A549 (cell line): ENCODE measurements around the gene KIAA1614. TPM values are rescaled to one million over a fixed set of nuclear protein-coding genes. Genes with fewer than 3 reads are reported as not detected.

Experiments
- ATAC-seq, 2 experiments: fragments of 200-7000 bp in 1 of 2; fragments of >200 bp in 1 of 2; cut with Nextera tagmentation in 1 of 2; cut with Tn5 transposase in 1 of 2; 3 replicates each; pipeline versions ENCODE4 v1.8.0 to v1.9.1; 2018 to 2020; ENCODE audit warnings: mild to moderate bottlenecking in 1 of 2, moderate library complexity in 1 of 2
- CTCF ChIA-PET: fragments of 300-600 bp; sonication (Branson Sonifier 250); formaldehyde crosslinking; extraction: SDS; loops from one replicate; lab custom pipeline; 2021; ENCODE audit warnings: antibody characterized with exemption, inconsistent platforms; lab: Yijun Ruan, JAX
- POLR2A ChIA-PET: fragments of 350-600 bp; formaldehyde crosslinking; extraction: SDS; loops from one replicate; lab custom pipeline; 2021; ENCODE audit warnings: antibody characterized with exemption, inconsistent platforms; lab: Yijun Ruan, JAX
- DNase-seq, 2 experiments: peaks; one replicate each; pipeline versions ENCODE4 v3.0.0 to v3.0.0-alpha.2; 2011 to 2016; ENCODE audit warnings: low read depth in 1 of 2, low spot score in 1 of 2
- FAIRE-seq: peaks from 2 replicates; lab custom pipeline; 2011; peaks lifted over from hg19 to GRCh38; lab: Jason Lieb, UNC
- H3K27ac ChIP-seq, 2 experiments: fragments of >200 bp; sonication (Bioruptor Twin); formaldehyde crosslinking; 3 replicates each; pipeline ENCODE4 v1.5.1; 2016 to 2017
- H3K4me1 ChIP-seq: fragments of >200 bp; sonication (Bioruptor Twin); formaldehyde crosslinking; 3 replicates; pipeline ENCODE4 v1.6.1; 2016
- H3K4me2 ChIP-seq: fragments of >200 bp; sonication (Bioruptor Twin); formaldehyde crosslinking; 3 replicates; pipeline ENCODE4 v1.6.1; 2016
- H3K4me3 ChIP-seq: fragments of >200 bp; sonication (Bioruptor Twin); formaldehyde crosslinking; 3 replicates; pipeline ENCODE4 v1.5.1; 2016
- H3K9me3 ChIP-seq: fragments of >200 bp; sonication (Bioruptor Twin); formaldehyde crosslinking; 3 replicates; pipeline ENCODE4 v1.6.1; 2016
- CEBPB ChIP-seq, 2 experiments: fragments of >200 bp in 1 of 2; sonication (Bioruptor Twin) in 1 of 2; formaldehyde crosslinking in 1 of 2; IDR thresholded peaks; 2 replicates each; pipeline ENCODE4 v1.6.1; 2012 to 2016
- CHD4 ChIP-seq: fragments of 200-600 bp; sonication (generic); IDR thresholded peaks from 2 replicates; pipeline ENCODE4 v1.6.1; 2016; ENCODE audit warnings: antibody characterized with exemption, mild to moderate bottlenecking, borderline replicate concordance
- EHMT2 ChIP-seq: fragments of 200-600 bp; sonication (generic); IDR thresholded peaks from 2 replicates; pipeline ENCODE4 v1.6.1; 2016; ENCODE audit warnings: antibody characterized with exemption, low read depth, mild to moderate bottlenecking, moderate library complexity
- ESRRA ChIP-seq: fragments of 150-350 bp; IDR thresholded peaks from 2 replicates; pipeline ENCODE4 v1.6.1; 2014; ENCODE audit warnings: mild to moderate bottlenecking, low read length, borderline replicate concordance
- FOXS1 ChIP-seq: fragments of 250-450 bp; sonication (Bioruptor Pico); IDR thresholded peaks from 2 replicates; pipeline ENCODE4 v1.5.0; 2020; ENCODE audit warnings: mild to moderate bottlenecking, moderate library complexity
- GATA3 ChIP-seq: IDR thresholded peaks from 2 replicates; pipeline ENCODE4 v1.6.1; 2012; ENCODE audit warnings: borderline replicate concordance
- HOXB13 ChIP-seq: fragments of 250-450 bp; sonication (Bioruptor Pico); IDR thresholded peaks from 2 replicates; pipeline ENCODE4 v1.5.0; 2020; ENCODE audit warnings: low read depth, mild to moderate bottlenecking, moderate library complexity
- JUN ChIP-seq, 2 experiments: fragments of >200 bp; sonication (Bioruptor Twin); formaldehyde crosslinking; IDR thresholded peaks; 2 replicates in 1 of 2; 3 replicates in 1 of 2; pipeline ENCODE4 v1.6.1; 2016 to 2017
- JUNB ChIP-seq: fragments of >200 bp; sonication (Bioruptor Twin); formaldehyde crosslinking; IDR thresholded peaks from 2 replicates; pipeline ENCODE4 v1.6.1; 2016
- KDM1A ChIP-seq: fragments of 200-600 bp; sonication (generic); IDR thresholded peaks from 2 replicates; pipeline ENCODE4 v1.6.1; 2016; ENCODE audit warnings: low read depth, mild to moderate bottlenecking
- MAZ ChIP-seq: fragments of 150-350 bp; IDR thresholded peaks from 2 replicates; pipeline ENCODE4 v1.6.1; 2014; ENCODE audit warnings: antibody characterized with exemption, low read depth, low read length, borderline replicate concordance
- NR3C1 ChIP-seq: fragments of >200 bp; sonication (Bioruptor Twin); formaldehyde crosslinking; IDR thresholded peaks from 3 replicates; pipeline ENCODE4 v1.6.1; 2017
- POLR2AphosphoS2 ChIP-seq: conservative IDR thresholded peaks from 2 replicates; pipeline ENCODE4 v1.6.1; 2012; ENCODE audit warnings: low read length, improper control_type of control experiment, inconsistent platforms
- RARB ChIP-seq: fragments of 250-450 bp; sonication (Bioruptor Pico); IDR thresholded peaks from 2 replicates; pipeline ENCODE4 v1.8.0; 2021; ENCODE audit warnings: mild to moderate bottlenecking, moderate library complexity
- RNF2 ChIP-seq: fragments of 200-600 bp; sonication (generic); IDR thresholded peaks from 2 replicates; pipeline ENCODE4 v1.6.1; 2016; ENCODE audit warnings: low read depth, mild to moderate bottlenecking, antibody characterized with exemption, moderate library complexity, borderline replicate concordance
- SMC3 ChIP-seq: fragments of >200 bp; sonication (Bioruptor Twin); formaldehyde crosslinking; IDR thresholded peaks from 3 replicates; pipeline ENCODE4 v1.6.1; 2018; ENCODE audit warnings: inconsistent platforms
- SREBF2 ChIP-seq: fragments of 450-650 bp; IDR thresholded peaks from 2 replicates; pipeline ENCODE4 v1.6.1; 2014; ENCODE audit warnings: mild to moderate bottlenecking, moderate library complexity
- TP53 ChIP-seq: fragments of 250-450 bp; sonication (Bioruptor Pico); IDR thresholded peaks from 2 replicates; pipeline ENCODE4 v1.5.0; 2021; ENCODE audit warnings: mild to moderate bottlenecking, moderate library complexity
- ZC3H11A ChIP-seq: fragments of 450-650 bp; IDR thresholded peaks from 2 replicates; pipeline ENCODE4 v1.6.1; 2014; ENCODE audit warnings: antibody characterized with exemption, mild to moderate bottlenecking
- ZSCAN20 ChIP-seq: fragments of 250-450 bp; sonication (Bioruptor Pico); IDR thresholded peaks from 2 replicates; pipeline ENCODE4 v1.8.0; 2022; ENCODE audit warnings: mild to moderate bottlenecking, moderate library complexity
- WGBS: methylation state at CpG from one replicate; pipeline ENCODE4 v1.1.6; 2017; ENCODE audit errors: missing lambda C conversion rate; 5-methylcytosine and 5-hydroxymethylcytosine counted together
- polyA plus RNA-seq, 4 experiments: library from polyadenylated mRNA; depleted of rRNA in 3 of 4; stranded (reverse); fragments of >200 nt; fragmentation: RNase III in 1 of 4; extraction: RNeasy Plus Mini Kit Qiagen cat#74134 plus additional on column Dnase treatment in 1 of 4; gene quantifications; 2 replicates in 3 of 4; 3 replicates in 1 of 4; pipeline ENCODE4 v1.2.3, GENCODE V29; 2011 to 2017
- TF ChIP-seq, protein P1 (sequence below): IDR thresholded peaks from 2 replicates; pipeline ENCODE4 v1.6.1; 2012

Gene KIAA1614
- polyA plus RNA-seq, 2 of the 4 experiments (the other 2 are of a cell fraction), result 0.25 to 0.84 TPM

DNA sequence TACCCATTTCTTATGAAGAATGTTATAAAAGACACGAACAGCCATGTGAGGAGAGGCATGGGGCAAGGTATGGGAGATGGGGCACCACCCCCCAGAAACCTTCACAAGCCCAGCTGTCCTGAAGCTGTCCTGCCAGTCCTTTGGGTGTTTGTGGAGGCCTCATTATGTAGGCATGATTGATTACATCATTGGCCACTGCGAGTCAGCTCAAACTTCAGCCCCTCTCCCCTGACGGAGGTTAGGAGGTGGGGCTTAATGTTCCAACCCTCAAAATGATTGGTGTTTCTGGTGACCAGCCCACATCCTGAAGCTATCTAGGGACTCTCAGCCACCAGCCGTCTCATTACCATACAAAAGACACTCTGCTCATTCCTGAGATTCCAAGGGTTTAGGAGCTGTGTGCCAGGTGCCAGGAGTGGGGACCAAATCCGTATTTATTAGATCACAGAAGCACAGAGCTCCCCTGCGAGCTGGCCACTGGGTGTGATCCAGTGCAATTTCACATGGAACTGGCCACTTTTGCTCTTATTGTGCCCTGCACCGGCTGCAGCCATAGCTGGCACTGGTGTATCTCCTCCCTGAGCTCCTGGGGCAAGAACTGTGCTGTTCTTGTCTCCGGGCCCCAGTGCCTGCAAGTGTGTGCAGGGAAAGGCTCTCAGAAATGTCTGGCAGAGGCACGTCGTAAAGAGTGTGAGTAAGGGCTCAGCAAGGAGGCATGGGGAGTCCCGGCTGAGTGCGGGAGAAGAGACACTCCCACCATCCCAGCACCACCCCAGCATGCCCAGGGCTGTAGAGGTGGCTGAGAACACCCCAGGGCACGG, 10.5 kb downstream of the KIAA1614 start:
- H3K27ac ChIP-seq, result no peak overlapping the region
- FAIRE-seq, result no peak
- H3K9me3 ChIP-seq, result no peaks in the 10 kb centered on the region
- no peak for ATAC-seq
- H3K4me1 ChIP-seq, result no peaks in the 10 kb centered on the region
- CTCF ChIA-PET, result interaction anchor here (0.9 to 1.6 kb wide), 4 partner anchors 10 to 219 kb away, joined by 3 to 4 read pairs (median 3); partner anchors contain the start of gene KIAA1614
- no peak for TF ChIP-seq JUNB
- no peak for TF ChIP-seq ZSCAN20 (CRISPR knock-in tag)
- TF ChIP-seq, protein P1, sequence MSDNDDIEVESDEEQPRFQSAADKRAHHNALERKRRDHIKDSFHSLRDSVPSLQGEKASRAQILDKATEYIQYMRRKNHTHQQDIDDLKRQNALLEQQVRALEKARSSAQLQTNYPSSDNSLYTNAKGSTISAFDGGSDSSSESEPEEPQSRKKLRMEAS, result no peak
- no peak for TF ChIP-seq MAZ
- TF ChIP-seq KDM1A, result no peak
- TF ChIP-seq GATA3, result no peak
- WGBS, result 59% methylated on average over 13 of the region's 13 CpGs
- POLR2A ChIA-PET, result no interaction called here
- no peak overlapping the region for H3K4me2 ChIP-seq
- no peak for DNase-seq
- H3K4me3 ChIP-seq, result no peak overlapping the region

DNA sequence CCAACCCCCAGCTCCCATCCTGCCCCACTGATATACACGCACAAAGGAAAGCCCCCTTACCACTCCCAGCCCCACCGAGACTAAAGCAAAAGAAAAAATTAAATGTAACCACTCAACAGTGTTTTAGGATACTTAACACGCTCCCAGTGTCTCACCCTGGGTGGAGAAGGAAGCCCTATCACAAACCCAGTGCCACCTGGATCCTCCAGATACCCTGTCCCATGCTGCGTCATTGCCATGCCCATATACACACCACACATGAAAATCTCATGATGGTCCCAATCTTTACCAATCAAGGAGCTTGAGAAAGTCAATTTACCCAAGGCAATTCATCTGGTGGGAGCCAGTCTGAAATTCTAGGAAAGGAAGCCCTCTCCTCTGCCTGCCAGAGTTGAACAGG, 11.2 kb downstream of the KIAA1614 start:
- no peak for FAIRE-seq
- H3K4me3 ChIP-seq, result no peak overlapping the region
- 78% methylated on average over 4 of the region's 4 CpGs for WGBS
- TF ChIP-seq ZC3H11A (no peak), NR3C1 (no peak), CHD4 (no peak), SMC3 (no peak), FOXS1 (CRISPR knock-in tag) (no peak), EHMT2 (no peak), POLR2AphosphoS2 (no peak), SREBF2 (no peak), ESRRA (no peak), GATA3 (no peak)
- TF ChIP-seq, all 56 proteins: peak for 0
- ChIA-PET POLR2A (no interaction called here), CTCF (interaction anchor here (0.6 to 1.3 kb wide), 2 partner anchors 218 to 219 kb away, joined by 3 to 5 read pairs; no protein-coding TSS in a partner anchor)
- ATAC-seq (no peak), DNase-seq (no peak)
- Histone ChIP-seq H3K27ac (no peak overlapping the region), H3K4me2 (no peak overlapping the region), H3K4me1 (no peaks in the 10 kb centered on the region), H3K9me3 (no peaks in the 10 kb centered on the region)

DNA sequence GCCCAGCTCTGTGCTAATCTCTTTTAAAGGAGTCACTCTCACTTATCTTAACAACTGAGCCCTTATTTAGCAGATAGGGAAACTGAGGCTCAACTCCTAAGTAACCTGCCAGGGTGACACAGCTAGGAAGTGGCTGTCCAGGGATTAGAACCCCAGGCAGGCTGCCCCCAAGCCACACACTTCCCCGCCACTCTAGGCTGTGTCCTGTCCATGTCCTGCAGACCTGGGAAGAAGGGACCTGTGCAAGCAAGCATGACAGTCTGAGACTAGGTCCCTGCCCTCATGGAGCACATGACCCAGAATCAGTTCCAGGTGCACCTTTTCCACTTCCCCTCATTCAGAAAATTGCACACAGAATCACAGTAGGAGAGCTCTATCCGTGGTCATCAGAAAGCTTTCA, 12.2 kb downstream of the KIAA1614 start:
- H3K4me2 ChIP-seq, result no peak overlapping the region
- 76% methylated on average over 2 of the region's 2 CpGs for WGBS
- DNase-seq (no peak), ATAC-seq (no peak), FAIRE-seq (no peak)
- TF ChIP-seq SREBF2 (no peak), TP53 (CRISPR knock-in tag) (no peak), HOXB13 (no peak), RNF2 (no peak), ESRRA (no peak), EHMT2 (no peak), JUN (IDR thresholded peaks at IDR 0.05) (no peak)
- H3K4me3 ChIP-seq, result no peak overlapping the region
- no peak overlapping the region for H3K27ac ChIP-seq
- H3K9me3 ChIP-seq, result no peaks in the 10 kb centered on the region
- CTCF ChIA-PET, result interaction anchor here (0.7 to 1.9 kb wide), 3 partner anchors 16 to 218 kb away, joined by 3 to 7 read pairs (median 5); no protein-coding TSS in a partner anchor
- POLR2A ChIA-PET, result interaction anchor here (0.6 kb wide), 1 partner anchor 27 kb away, joined by 3 read pairs; no protein-coding TSS in a partner anchor
- H3K4me1 ChIP-seq, result no peaks in the 10 kb centered on the region

DNA sequence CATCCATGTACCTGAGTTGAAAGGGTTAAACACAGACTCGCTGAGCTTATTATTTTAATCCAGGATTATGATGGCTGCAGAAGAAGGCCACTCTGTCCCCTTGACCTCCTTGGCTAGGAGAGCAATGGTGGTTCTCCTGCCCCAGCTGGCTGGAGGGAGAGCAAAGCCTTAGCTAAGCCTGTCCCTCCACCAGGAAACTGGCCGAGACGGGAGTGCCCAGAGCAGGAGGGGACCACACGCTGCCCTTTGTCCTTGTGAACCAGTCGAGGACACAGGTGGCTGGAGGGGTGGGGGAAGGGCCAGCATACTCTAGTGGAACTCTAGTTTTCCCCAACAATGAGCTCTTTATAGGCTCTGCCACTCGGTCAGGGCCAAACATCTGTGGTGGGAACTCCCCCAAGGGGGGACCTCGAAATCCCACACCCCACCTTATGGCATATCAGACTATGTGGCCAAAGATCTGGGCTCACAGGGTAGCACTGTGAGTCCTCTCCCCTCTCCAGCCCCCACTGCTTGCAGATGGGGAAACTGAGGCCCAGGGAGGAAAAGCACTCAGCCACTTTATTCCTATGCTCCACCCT, 12.9 kb downstream of the KIAA1614 start:
- no peak overlapping the region for H3K4me3 ChIP-seq
- no peaks in the 10 kb centered on the region for H3K4me1 ChIP-seq
- POLR2A ChIA-PET, result interaction anchor here (0.6 kb wide), 1 partner anchor 26 kb away, joined by 3 read pairs; no protein-coding TSS in a partner anchor
- H3K4me2 ChIP-seq, result no peak overlapping the region
- H3K9me3 ChIP-seq, result no peaks in the 10 kb centered on the region
- FAIRE-seq (no peak), ATAC-seq (no peak)
- WGBS, result 45% methylated on average over 6 of the region's 7 CpGs
- TF ChIP-seq RARB (CRISPR knock-in tag) (no peak), TP53 (CRISPR knock-in tag) (no peak), CEBPB (IDR thresholded peaks at IDR 0.05) (no peak)
- TF ChIP-seq, all 56 proteins: peak for 0
- CTCF ChIA-PET, result interaction anchor here (0.6 to 1.9 kb wide), 5 partner anchors 12 to 241 kb away, joined by 3 to 7 read pairs (median 3); no protein-coding TSS in a partner anchor
- DNase-seq, result no peak
- no peak overlapping the region for H3K27ac ChIP-seq
